ENCODE data around the gene BABAM2. TPM values are rescaled to one million over a fixed set of nuclear protein-coding genes. Genes with fewer than 3 reads are reported as not detected.

BABAM2 gene
- total RNA-seq, 4 donors from 2014 or later, result 24.3 to 46.1 (median 44.5) TPM

DNA sequence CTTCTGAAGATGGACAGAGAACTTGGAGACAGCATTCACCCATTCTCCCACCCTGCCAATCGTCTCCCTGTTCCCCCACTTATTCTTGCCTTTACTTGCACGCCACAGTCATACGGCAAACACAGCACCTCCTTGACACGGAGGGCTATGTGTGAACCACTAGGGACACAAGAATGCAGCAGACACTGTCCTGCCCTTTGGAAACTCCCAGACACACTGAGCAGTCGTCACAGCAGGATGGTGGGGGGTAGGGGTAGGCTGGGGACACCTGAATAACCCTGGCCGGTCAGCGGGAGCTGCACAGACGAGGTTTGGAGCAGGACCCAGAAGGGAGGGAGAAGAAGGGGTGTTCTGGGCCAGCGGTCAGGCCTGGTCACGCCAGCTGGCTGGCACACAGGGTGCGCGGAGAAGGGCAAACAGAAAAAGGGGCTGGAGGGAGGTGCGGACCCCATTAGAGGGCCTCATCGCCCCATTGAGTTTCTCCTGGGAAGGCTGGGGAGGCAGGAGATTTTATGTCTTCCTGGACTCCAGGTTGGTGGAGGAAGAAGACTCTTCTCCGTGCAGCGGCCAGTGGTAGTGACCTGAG lies 462.2 kb downstream of the BABAM2 start:
- DNase-seq (ENCODE audit: low spot score in 2 of 2), result no peak
- Histone ChIP-seq H3K27ac (no peak overlapping the region), H3K4me3 (no peak overlapping the region), H3K4me1 (peaks cover 0 to 27% (median 18%) of the 10 kb centered on the region in 4 donors), H3K27me3 (no peaks in the 10 kb centered on the region), H3K9me3 (no peaks in the 10 kb centered on the region), H3K36me3 (no peaks in the 10 kb centered on the region)
- no peak for TF ChIP-seq POLR2A (IDR thresholded peaks at IDR 0.05)
- no peak for TF ChIP-seq EP300 (IDR thresholded peaks at IDR 0.05)
- TF ChIP-seq, protein P1, sequence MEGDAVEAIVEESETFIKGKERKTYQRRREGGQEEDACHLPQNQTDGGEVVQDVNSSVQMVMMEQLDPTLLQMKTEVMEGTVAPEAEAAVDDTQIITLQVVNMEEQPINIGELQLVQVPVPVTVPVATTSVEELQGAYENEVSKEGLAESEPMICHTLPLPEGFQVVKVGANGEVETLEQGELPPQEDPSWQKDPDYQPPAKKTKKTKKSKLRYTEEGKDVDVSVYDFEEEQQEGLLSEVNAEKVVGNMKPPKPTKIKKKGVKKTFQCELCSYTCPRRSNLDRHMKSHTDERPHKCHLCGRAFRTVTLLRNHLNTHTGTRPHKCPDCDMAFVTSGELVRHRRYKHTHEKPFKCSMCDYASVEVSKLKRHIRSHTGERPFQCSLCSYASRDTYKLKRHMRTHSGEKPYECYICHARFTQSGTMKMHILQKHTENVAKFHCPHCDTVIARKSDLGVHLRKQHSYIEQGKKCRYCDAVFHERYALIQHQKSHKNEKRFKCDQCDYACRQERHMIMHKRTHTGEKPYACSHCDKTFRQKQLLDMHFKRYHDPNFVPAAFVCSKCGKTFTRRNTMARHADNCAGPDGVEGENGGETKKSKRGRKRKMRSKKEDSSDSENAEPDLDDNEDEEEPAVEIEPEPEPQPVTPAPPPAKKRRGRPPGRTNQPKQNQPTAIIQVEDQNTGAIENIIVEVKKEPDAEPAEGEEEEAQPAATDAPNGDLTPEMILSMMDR (IDR thresholded peaks at IDR 0.05), result no peak
- 82 to 85% methylated on average over 16 of the region's 16 CpGs for WGBS, 2 donors

DNA sequence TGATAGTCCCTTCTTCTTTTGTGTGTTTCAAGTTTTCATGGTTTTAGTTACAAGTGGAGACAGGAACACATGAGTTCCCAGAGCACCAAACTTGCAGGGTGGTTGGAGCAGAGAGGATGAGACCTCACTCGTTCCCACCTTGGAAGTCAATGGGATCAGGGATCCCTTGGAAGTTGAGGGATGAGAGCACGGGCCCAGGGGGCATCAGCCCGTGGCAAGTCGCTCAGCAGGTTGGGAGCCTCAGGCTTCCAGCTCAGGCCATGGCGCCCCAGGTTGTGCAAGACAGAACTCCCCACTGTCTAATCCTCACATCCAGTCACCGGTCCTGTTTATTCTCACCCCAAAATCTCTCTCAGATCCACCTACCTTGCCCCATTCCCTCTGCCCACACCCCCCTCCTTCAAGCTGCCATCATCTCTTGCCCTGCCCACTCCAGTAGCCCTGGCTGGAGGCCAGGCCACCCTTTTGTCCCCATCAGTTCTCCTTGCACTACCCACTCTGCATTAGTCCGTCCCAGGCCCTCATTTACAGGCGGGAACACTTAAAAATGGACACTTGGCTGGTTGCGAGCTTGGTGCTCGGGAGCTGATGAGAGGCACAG lies 464.5 kb downstream of the BABAM2 start:
- no peaks in the 10 kb centered on the region for H3K27me3 ChIP-seq
- DNase-seq (ENCODE audit: low spot score in 2 of 2), result no peak
- TF ChIP-seq EP300 (IDR thresholded peaks at IDR 0.05), result no peak
- no peak for TF ChIP-seq POLR2A (IDR thresholded peaks at IDR 0.05)
- TF ChIP-seq, protein P1 (IDR thresholded peaks at IDR 0.05), result no peak
- no peaks in the 10 kb centered on the region for H3K36me3 ChIP-seq
- no peaks in the 10 kb centered on the region for H3K9me3 ChIP-seq
- peak overlapping the region in 3 of 4 donors; percentile 70 to 87 (median 77) for H3K27ac ChIP-seq
- H3K4me3 ChIP-seq, result no peak overlapping the region
- WGBS, 2 donors, result 88 to 92% methylated on average over 10 of the region's 10 CpGs
- H3K4me1 ChIP-seq, result peaks cover 0 to 22% (median 18%) of the 10 kb centered on the region in 4 donors

DNA sequence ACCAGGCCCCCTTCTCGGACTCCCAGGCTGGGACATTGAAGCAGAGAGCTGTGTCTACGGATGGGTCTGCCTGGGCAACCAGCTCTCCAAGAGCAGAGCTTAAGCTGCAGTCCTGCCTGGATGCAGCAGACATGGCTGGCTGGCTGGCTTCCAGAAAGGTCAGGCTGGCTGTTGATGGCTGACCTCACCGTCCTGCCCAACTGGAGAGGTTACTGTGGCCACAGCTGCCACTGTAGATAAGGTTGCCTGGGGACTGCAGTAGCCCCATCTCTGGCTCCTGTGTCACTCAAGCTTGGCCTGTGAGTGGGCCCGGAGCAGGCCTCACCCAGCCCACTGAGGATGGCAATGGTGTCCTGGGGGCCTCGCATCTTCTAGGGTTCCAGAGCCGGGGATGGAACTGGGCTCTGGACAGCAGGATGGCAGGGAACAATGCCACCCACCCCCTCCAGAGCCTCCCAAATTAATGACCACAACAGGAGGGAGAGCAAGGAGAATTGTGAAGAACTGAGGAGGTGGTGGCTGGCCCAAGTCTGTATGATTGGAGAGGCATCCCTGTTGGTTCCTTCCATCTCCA lies 465.1 kb downstream of the BABAM2 start:
- H3K36me3 ChIP-seq, result no peaks in the 10 kb centered on the region
- TF ChIP-seq, protein P1 (IDR thresholded peaks at IDR 0.05), result no peak
- TF ChIP-seq POLR2A (IDR thresholded peaks at IDR 0.05), result no peak
- TF ChIP-seq EP300 (IDR thresholded peaks at IDR 0.05), result no peak
- H3K27me3 ChIP-seq, result no peaks in the 10 kb centered on the region
- no peak overlapping the region for H3K4me3 ChIP-seq
- DNase-seq (ENCODE audit: low spot score in 2 of 2), result peak; percentile 42 to 61
- no peaks in the 10 kb centered on the region for H3K9me3 ChIP-seq
- 70 to 74% methylated on average over 6 of the region's 6 CpGs for WGBS, 2 donors
- peak overlapping the region; percentile 57 to 87 (median 74) for H3K27ac ChIP-seq
- H3K4me1 ChIP-seq, result peaks cover 0 to 24% (median 18%) of the 10 kb centered on the region in 4 donors

DNA sequence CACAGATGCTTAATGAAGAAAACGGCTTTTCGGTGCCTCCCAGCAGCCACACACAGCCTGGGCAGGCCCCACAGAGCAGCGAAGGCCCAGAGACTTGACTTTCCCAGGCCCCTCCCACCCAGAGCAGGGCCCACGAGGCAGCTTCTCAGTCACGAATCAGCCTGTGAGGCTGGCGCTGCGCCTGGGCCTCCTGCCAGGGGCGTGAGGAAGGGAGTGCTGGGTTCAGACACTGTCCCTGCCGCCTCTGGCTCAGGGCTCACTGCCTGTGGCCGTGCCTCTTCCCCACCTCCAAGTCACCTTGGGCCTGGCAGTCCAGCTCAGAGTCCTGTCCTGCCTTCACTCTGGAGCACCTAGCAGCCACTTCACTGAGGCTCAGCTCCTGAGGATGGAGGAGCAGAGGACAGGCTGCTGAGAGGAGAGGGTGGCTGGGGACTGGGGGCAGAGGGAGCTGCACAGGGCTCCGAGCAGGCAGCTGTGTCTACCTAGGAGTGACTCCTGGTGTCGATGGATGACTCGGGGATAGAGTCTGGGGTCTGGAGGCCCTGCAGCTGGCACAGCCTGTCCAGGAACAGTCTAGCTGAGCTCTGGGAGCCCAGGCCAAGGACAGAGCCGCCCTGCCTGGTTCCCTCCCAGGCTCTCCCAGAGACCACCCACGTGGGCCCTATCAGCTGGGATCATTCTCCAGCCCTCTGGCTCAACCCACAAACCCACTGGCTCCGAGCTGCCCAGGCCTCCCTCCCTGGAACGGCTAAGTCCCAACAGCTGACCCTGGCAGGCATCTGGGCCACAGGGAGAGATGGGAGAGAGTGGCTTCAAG lies 465.8 kb downstream of the BABAM2 start:
- no peaks in the 10 kb centered on the region for H3K27me3 ChIP-seq
- H3K36me3 ChIP-seq, result no peaks in the 10 kb centered on the region
- peak; percentile 84 to 85 for DNase-seq (ENCODE audit: low spot score in 2 of 2)
- H3K9me3 ChIP-seq, result no peaks in the 10 kb centered on the region
- TF ChIP-seq, protein P1 (IDR thresholded peaks at IDR 0.05), result no peak
- TF ChIP-seq EP300 (IDR thresholded peaks at IDR 0.05), result peak in 1 of 2 donors; percentile 66
- 19 to 22% methylated on average over 9 to 12 of the region's 17 CpGs for WGBS, 2 donors
- H3K4me1 ChIP-seq, result peaks cover 0 to 26% (median 18%) of the 10 kb centered on the region in 4 donors
- no peak overlapping the region for H3K4me3 ChIP-seq
- peak overlapping the region; percentile 57 to 87 (median 74) for H3K27ac ChIP-seq
